Transverse colon (tissue), 3 donors: Measurements from ENCODE around the gene TRIM7.

ENCODE experiments used
- CTCF ChIP-seq, 5 experiments: fragments of 200-600 bp in 3 of 5; fragments of 450-650 bp in 2 of 5; sonication (generic) in 3 of 5; IDR thresholded peaks; 1 replicate in 2 of 5; 2 replicates in 3 of 5; pipeline ENCODE4 v1.5.1; 2016 to 2017; ENCODE audit warnings: antibody characterized with exemption in 5 of 5, inconsistent platforms in 3 of 5, mild to moderate bottlenecking in 2 of 5, moderate library complexity in 1 of 5
- POLR2A ChIP-seq: fragments of 450-650 bp; IDR thresholded peaks from one replicate; pipeline ENCODE4 v1.6.1; 2016; ENCODE audit warnings: antibody characterized with exemption, mild to moderate bottlenecking, moderate library complexity

GRCh38 chr5:181231432-181231831 is 26.4 kb upstream of the TRIM7 start:
- TF ChIP-seq CTCF (IDR thresholded peaks at IDR 0.05) (no peak), POLR2A (no peak)
